Right kidney (tissue), 1 donor: ENCODE data around the gene TOR3A.
A peak's percentile ranks its signal among the peaks of the same experiment; 100 is the strongest.
"Not testable (repeated sequence)": the region's sequence is repeated elsewhere in the genome, so short reads cannot be mapped to it uniquely, and the experiment has no call there.

Experiments
- DNase-seq: peaks from one replicate; pipeline ENCODE4 v3.0.0-alpha.2; 2016

Gene TOR3A

GRCh38 chr1:179105393-179105792 is 23.5 kb downstream of the TOR3A start:
- DNase-seq = no peak

- DNase-seq = no peak
These were observed 26.1 kb downstream of the TOR3A start for GRCh38 chr1:179107706-179108629.

- DNase-seq = no peak
These were observed 26.8 kb downstream of the TOR3A start for GRCh38 chr1:179108644-179109043.

- no peak for DNase-seq
These were observed 33.3 kb downstream of the TOR3A start for GRCh38 chr1:179115181-179115580.

GRCh38 chr1:179119513-179119912 is 37.6 kb downstream of the TOR3A start:
- no peak for DNase-seq

GRCh38 chr1:179120736-179121135 is 38.9 kb downstream of the TOR3A start:
- DNase-seq = no peak

- DNase-seq = peak; percentile 10
These were observed 39.5 kb downstream of the TOR3A start for GRCh38 chr1:179121159-179121938.

- DNase-seq = no peak
These were observed 43.0 kb downstream of the TOR3A start for GRCh38 chr1:179124873-179125272.

GRCh38 chr1:179126338-179127060 is 44.6 kb downstream of the TOR3A start:
- no peak for DNase-seq

- DNase-seq = no peak
These were observed 45.5 kb downstream of the TOR3A start for GRCh38 chr1:179127163-179127895.

GRCh38 chr1:179128520-179128919 is 46.6 kb downstream of the TOR3A start:
- DNase-seq = no peak

GRCh38 chr1:179129702-179130473 is 48.0 kb downstream of the TOR3A start:
- no peak for DNase-seq

- DNase-seq = not testable (repeated sequence)
These were observed 53.3 kb downstream of the TOR3A start for GRCh38 chr1:179135168-179135567.

- not testable (repeated sequence) for DNase-seq
These were observed 53.8 kb downstream of the TOR3A start for GRCh38 chr1:179135707-179136106.

GRCh38 chr1:179137617-179138255 is 55.9 kb downstream of the TOR3A start:
- no peak for DNase-seq

GRCh38 chr1:179138755-179139154 is 56.9 kb downstream of the TOR3A start:
- DNase-seq = not testable (repeated sequence)

- DNase-seq = no peak
These were observed 59.9 kb downstream of the TOR3A start for GRCh38 chr1:179141592-179142251.

GRCh38 chr1:179142889-179143299 is 61.0 kb downstream of the TOR3A start:
- no peak for DNase-seq

GRCh38 chr1:179143322-179143721 is 61.5 kb downstream of the TOR3A start:
- no peak for DNase-seq

- no peak for DNase-seq
These were observed 62.8 kb downstream of the TOR3A start for GRCh38 chr1:179144626-179145025.
